ENCODE measurements around the gene EIF4G3.

- peak in 1 of 7 experiments; percentile 2 for TF ChIP-seq CTCF (IDR thresholded peaks at IDR 0.05)
- peak; percentile 55 to 78 (median 72) for TF ChIP-seq POLR2A (IDR thresholded peaks at IDR 0.05)
Observed at GRCh38 chr1:20786253-20787028, 390.3 kb downstream of the EIF4G3 start.
